ENCODE results near the gene ADRA2B.
"Not testable (repeated sequence)": the region's sequence is repeated elsewhere in the genome, so short reads cannot be mapped to it uniquely, and the experiment has no call there.

The ADRA2B gene

GRCh38 chr2:96116424-96116878, at the start of gene ADRA2B:
Gene ADRA2B (minus strand): TSS chr2:96116571. CDS start chr2:96116149, 422 bp downstream.
- DNase-seq (ENCODE audit: low spot score): peak; percentile 85

- no peak for DNase-seq (ENCODE audit: low spot score)
Observed at GRCh38 chr2:96164459-96165184, 48.3 kb upstream of the ADRA2B start.

- no peak for DNase-seq (ENCODE audit: low spot score)
Observed at GRCh38 chr2:96163768-96164429, 47.5 kb upstream of the ADRA2B start.

- no peak for DNase-seq (ENCODE audit: low spot score)
Observed at GRCh38 chr2:96163415-96163767, 47.0 kb upstream of the ADRA2B start.

GRCh38 chr2:96161898-96162297, 45.5 kb upstream of the ADRA2B start:
- peak; percentile 15 for DNase-seq (ENCODE audit: low spot score)

GRCh38 chr2:96160366-96160765, 44.0 kb upstream of the ADRA2B start:
- DNase-seq (ENCODE audit: low spot score): not testable (repeated sequence)

GRCh38 chr2:96159084-96159830, 42.9 kb upstream of the ADRA2B start:
- peak; percentile 10 for DNase-seq (ENCODE audit: low spot score)

GRCh38 chr2:96158554-96158940, 42.2 kb upstream of the ADRA2B start:
- no peak for DNase-seq (ENCODE audit: low spot score)

GRCh38 chr2:96157649-96158553, 41.5 kb upstream of the ADRA2B start:
- DNase-seq (ENCODE audit: low spot score): no peak

GRCh38 chr2:96156926-96157648, 40.7 kb upstream of the ADRA2B start:
- DNase-seq (ENCODE audit: low spot score): no peak

- no peak for DNase-seq (ENCODE audit: low spot score)
Observed at GRCh38 chr2:96156011-96156820, 39.8 kb upstream of the ADRA2B start.

GRCh38 chr2:96154506-96155380, 38.4 kb upstream of the ADRA2B start:
- DNase-seq (ENCODE audit: low spot score): no peak

- peak; percentile 55 for DNase-seq (ENCODE audit: low spot score)
Observed at GRCh38 chr2:96153991-96154431, 37.6 kb upstream of the ADRA2B start.

- no peak for DNase-seq (ENCODE audit: low spot score)
Observed at GRCh38 chr2:96153291-96153713, 36.9 kb upstream of the ADRA2B start.

GRCh38 chr2:96152304-96153161, 36.2 kb upstream of the ADRA2B start:
- DNase-seq (ENCODE audit: low spot score): no peak

GRCh38 chr2:96151595-96152303, 35.4 kb upstream of the ADRA2B start:
- DNase-seq (ENCODE audit: low spot score): no peak

- DNase-seq (ENCODE audit: low spot score): no peak
Observed at GRCh38 chr2:96150791-96151594, 34.6 kb upstream of the ADRA2B start.

All from HuH-7 (cell line).